Measurements from ENCODE around the gene RHOT2. TPM values are rescaled to one million over a fixed set of nuclear protein-coding genes. Genes with fewer than 3 reads are reported as not detected.
A peak's percentile ranks its signal among the peaks of the same experiment; 100 is the strongest.

The RHOT2 gene
- total and polyA plus RNA-seq, 2 experiments from 2014 or later: 129 to 163 TPM

DNA sequence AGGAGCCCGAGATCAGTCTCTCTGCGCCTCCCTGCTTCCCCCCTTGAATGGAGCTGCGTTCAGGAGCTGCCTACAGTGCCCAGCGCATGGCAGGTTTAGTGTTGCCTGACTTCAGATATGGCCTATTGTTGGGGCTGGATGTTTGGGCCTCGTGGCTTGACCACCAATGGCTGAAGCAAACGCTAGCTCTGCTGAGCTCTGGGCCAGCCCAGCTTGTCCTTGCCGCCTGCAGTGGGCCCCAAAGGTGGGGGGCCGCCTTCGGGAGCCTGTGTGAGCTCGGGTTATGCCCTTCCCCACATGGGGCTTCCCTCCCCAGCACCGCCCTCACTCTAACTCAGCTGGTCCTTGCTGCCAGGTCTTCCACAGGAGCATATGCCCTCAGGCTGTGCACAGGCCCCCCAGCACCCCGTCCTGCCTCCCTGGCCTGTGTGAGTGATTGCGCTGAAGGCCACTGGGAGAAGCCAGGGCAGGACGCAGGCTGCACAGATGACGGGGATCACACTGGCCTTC, 29.8 kb upstream of the RHOT2 start:
- H3K4me3 ChIP-seq: peak overlapping the region; percentile 58
- TF ChIP-seq POLR2AphosphoS5 (IDR thresholded peaks at IDR 0.05; ENCODE audit: low read depth) (no peak; the same call in 1 of the 2 replicates), EZH2 (IDR thresholded peaks at IDR 0.05; ENCODE audit: low read depth, unreplicated experiment) (no peak), REST (IDR thresholded peaks at IDR 0.05; ENCODE audit: unreplicated experiment) (no peak), ZNF462 (CRISPR knock-in tag; IDR thresholded peaks at IDR 0.05) (no peak), STAT1 (IDR thresholded peaks at IDR 0.05; ENCODE audit: unreplicated experiment) (no peak), NANOG (IDR thresholded peaks at IDR 0.05; ENCODE audit: borderline replicate concordance) (no peak), JUNB (IDR thresholded peaks at IDR 0.05; ENCODE audit: unreplicated experiment) (no peak), CTCF (conservative IDR thresholded peaks at IDR 0.05; ENCODE audit: low read depth in 2 of 2) (no peak), ZNF114 (CRISPR knock-in tag; IDR thresholded peaks at IDR 0.05) (no peak), ZNF331 (CRISPR knock-in tag; IDR thresholded peaks at IDR 0.05; ENCODE audit: low read depth) (no peak), EZH2phosphoT487 (IDR thresholded peaks at IDR 0.05; ENCODE audit: unreplicated experiment) (no peak), ETS1 (IDR thresholded peaks at IDR 0.05) (no peak)

More for the DNA sequence above, 29.8 kb upstream of the RHOT2 start:
- peaks cover 12% of the 10 kb centered on the region for H3K27me3 Mint-ChIP-seq (ENCODE audit: insufficient read depth, low read depth, poor library complexity)
- H3K27ac ChIP-seq (ENCODE audit: low read depth): no peak overlapping the region
- H3K36me3 Mint-ChIP-seq (ENCODE audit: low read depth): no peaks in the 10 kb centered on the region
- peak overlapping the region; percentile 56; the same call in 1 of the 2 replicates for H3K27ac Mint-ChIP-seq
- peak overlapping the region; percentile 65; the same call in 2 of the 3 replicates for H3K4me3 Mint-ChIP-seq
- H2AFZ ChIP-seq: no peak overlapping the region
- peak; percentile 0; the same call in 1 of the 3 replicates for ATAC-seq
- no peaks in the 10 kb centered on the region for H3K27me3 ChIP-seq (ENCODE audit: insufficient read depth)
- no peaks in the 10 kb centered on the region for H3K36me3 ChIP-seq (ENCODE audit: insufficient read depth)
- no peaks in the 10 kb centered on the region for H3K9me2 ChIP-seq (ENCODE audit: insufficient read depth)
- 0 out of 2 replicates have a peak, but pooled peaks cover 6% of the 10 kb centered on the region for H3F3A ChIP-seq (replicated peaks; ENCODE audit: low read depth)
- H3K4me2 ChIP-seq: peak overlapping the region; percentile 79; the same call in 1 of the 2 replicates
- H3K9me3 Mint-ChIP-seq: peaks cover 4% of the 10 kb centered on the region; the same call in 2 of the 3 replicates
- H4K20me1 ChIP-seq (replicated peaks; ENCODE audit: insufficient read depth): no peaks in the 10 kb centered on the region
- peak; percentile 37 for DNase-seq (ENCODE audit: low spot score)
- H3K79me2 ChIP-seq (replicated peaks; ENCODE audit: insufficient read depth): peaks cover 7% of the 10 kb centered on the region
- H3K4me1 ChIP-seq (ENCODE audit: insufficient read depth): peaks cover 24% of the 10 kb centered on the region
- peaks cover 20% of the 10 kb centered on the region for H3K4me1 Mint-ChIP-seq
